ENCODE measurements around the gene PLCL2. TPM values are rescaled to one million over a fixed set of nuclear protein-coding genes. Genes with fewer than 3 reads are reported as not detected.

PLCL2 gene
- total and polyA plus RNA-seq, 9 donors, result 12.6 to 54.2 (median 24.7) TPM

DNA sequence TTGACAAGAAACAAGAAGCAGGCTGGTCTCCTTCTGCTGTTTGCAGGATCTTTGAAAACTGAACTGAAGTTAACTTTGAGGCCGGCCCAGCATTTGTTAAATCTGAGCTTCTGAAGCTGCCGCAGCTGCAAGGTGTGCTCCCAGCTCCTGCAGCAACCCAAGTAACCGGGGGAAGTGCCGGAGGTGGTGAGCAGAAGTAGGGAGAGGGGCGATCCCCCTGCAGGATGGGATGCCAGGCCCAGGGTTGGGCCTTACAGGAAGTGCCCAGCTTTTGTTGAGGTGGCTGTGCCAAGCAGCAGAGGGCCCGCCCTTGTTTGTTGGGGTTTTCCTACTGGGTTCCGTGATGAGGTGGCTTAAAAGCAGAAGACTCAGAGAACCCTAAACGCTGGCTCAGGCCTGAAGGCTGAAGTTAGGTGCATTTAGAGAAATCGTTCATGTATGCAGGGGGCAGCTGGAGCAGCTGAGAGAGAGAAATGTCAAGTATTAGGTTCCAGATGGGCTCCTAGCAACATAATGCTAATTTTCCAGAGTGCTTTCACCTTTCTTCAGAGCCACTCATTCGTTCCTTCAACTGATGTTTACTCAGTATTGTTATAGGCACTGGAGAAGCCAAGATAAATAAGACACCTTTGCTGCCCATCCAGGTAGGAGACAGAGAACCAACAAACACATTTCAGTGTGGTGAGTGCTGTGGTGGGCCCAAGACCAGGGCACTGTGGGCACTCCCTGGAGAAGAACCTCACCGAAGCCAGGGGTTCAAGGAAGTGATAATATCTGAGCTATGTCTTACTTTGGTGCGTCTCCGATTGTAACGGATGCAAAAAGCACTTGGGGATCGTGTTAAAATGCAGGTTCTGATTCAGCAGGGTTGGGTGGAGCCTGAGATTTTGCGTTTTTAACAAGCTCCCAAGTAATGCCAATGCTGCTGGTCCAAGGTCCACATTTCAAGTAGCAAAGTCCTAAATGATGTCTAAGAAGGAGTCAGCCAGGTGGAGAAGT is 42.2 kb upstream of the PLCL2 start:
- Histone ChIP-seq H3K27me3 (no peaks in the 10 kb centered on the region), H3K9me3 (no peaks in the 10 kb centered on the region), H3K27ac (no peak overlapping the region), H3K4me3 (no peak overlapping the region), H3K4me1 (ENCODE audit: insufficient read depth) (peaks cover 6% of the 10 kb centered on the region), H3K36me3 (no peaks in the 10 kb centered on the region)
- TF ChIP-seq, protein P1, sequence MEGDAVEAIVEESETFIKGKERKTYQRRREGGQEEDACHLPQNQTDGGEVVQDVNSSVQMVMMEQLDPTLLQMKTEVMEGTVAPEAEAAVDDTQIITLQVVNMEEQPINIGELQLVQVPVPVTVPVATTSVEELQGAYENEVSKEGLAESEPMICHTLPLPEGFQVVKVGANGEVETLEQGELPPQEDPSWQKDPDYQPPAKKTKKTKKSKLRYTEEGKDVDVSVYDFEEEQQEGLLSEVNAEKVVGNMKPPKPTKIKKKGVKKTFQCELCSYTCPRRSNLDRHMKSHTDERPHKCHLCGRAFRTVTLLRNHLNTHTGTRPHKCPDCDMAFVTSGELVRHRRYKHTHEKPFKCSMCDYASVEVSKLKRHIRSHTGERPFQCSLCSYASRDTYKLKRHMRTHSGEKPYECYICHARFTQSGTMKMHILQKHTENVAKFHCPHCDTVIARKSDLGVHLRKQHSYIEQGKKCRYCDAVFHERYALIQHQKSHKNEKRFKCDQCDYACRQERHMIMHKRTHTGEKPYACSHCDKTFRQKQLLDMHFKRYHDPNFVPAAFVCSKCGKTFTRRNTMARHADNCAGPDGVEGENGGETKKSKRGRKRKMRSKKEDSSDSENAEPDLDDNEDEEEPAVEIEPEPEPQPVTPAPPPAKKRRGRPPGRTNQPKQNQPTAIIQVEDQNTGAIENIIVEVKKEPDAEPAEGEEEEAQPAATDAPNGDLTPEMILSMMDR (IDR thresholded peaks at IDR 0.05), result no peak
- TF ChIP-seq POLR2A (IDR thresholded peaks at IDR 0.05), result no peak
- no peak for TF ChIP-seq EP300 (IDR thresholded peaks at IDR 0.05)
- intact Hi-C loops (cut with DNase I), result no loop called here
- WGBS, 3 donors, result 85 to 87% (median 86%) methylated on average over 16 of the region's 16 CpGs
- no peak for DNase-seq

DNA sequence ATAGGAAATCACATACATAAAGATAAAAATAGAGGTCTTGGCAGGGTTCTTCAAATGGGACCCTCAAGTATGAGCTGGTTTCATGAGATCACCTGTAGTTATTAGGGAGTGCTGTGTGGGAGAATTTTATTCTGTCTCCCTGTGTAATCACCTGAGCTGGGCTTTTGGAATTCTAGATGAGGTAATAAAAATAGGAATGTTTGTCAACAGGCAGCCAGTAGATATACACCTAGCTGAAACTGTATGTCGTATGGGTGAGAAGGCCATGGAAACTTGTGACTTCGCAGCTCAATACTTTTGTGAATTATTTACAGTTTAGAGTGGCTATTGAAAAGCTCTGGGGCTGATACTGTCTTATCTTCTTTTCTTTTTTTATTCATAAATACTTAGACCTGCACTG is 40.5 kb upstream of the PLCL2 start:
- Histone ChIP-seq H3K4me3 (no peak overlapping the region), H3K9me3 (no peaks in the 10 kb centered on the region), H3K36me3 (no peaks in the 10 kb centered on the region), H3K27ac (no peak overlapping the region), H3K4me1 (ENCODE audit: insufficient read depth) (no peaks in the 10 kb centered on the region), H3K27me3 (no peaks in the 10 kb centered on the region)
- TF ChIP-seq EP300 (IDR thresholded peaks at IDR 0.05), result no peak
- DNase-seq, result no peak
- 86 to 96% (median 96%) methylated on average over 2 of the region's 2 CpGs for WGBS, 3 donors
- intact Hi-C loops (cut with DNase I), result no loop called here

DNA sequence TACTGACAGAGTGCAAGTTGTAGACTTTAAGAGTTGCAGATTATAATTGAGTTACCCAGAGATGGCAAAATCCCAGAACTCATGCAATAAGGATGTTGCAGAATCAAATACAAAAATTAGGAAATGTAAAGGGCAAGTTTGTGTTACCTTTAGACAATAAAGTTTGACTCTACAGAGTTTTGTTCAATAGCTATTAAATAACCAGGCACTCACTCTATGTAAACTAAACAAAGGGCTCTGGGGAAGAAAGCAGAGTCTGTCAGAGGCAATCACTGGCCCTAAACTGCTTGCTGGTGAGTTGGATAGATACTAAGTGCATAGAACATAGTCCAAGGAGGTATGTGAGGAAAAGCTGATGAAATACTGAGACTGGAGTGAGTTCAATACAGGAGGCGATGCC is 40.0 kb upstream of the PLCL2 start:
- intact Hi-C loops (cut with DNase I), result no loop called here
- 94 to 97% (median 94%) methylated on average over 1 of the region's 1 CpG for WGBS, 3 donors

DNA sequence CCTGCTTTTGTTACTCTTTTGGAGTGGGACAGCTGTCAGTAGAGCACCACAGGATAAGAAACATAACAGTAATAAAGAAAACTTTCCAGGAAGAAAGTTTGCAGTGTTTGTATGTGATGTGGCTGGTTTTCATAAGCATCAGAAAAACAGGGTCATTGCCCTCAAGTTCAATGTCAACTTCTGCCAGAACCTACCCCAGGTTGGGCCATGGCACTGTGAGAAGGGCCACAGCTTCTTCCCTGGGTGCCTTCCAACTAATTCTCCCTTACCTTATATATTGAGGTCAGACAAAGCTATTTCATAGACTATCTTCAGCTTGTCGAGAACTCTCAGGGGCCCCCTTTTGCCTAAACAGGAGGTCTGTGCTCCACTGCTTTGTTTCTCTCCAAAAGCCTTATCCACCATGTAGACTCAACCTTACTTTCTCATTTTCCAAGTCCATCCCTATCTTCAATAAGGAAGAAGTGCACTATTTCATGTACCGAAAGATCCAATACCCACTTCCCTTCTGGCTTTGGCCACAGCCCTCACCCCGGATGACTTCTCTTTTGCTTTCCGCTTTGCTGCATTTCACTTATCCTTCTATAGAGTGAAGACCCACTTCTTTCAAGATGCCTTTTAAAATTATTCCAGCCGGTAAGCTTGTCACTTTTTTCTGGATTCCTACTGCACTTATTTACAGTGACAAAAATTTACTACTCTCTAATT is 38.2 kb upstream of the PLCL2 start:
- Histone ChIP-seq H3K9me3 (no peaks in the 10 kb centered on the region), H3K27ac (no peak overlapping the region), H3K4me3 (no peak overlapping the region), H3K36me3 (no peaks in the 10 kb centered on the region), H3K4me1 (ENCODE audit: insufficient read depth) (no peaks in the 10 kb centered on the region), H3K27me3 (no peaks in the 10 kb centered on the region)
- WGBS, 3 donors, result 93 to 96% (median 93%) methylated on average over 5 of the region's 5 CpGs
- DNase-seq, result no peak
- TF ChIP-seq, protein P1 (IDR thresholded peaks at IDR 0.05), result no peak
- TF ChIP-seq POLR2A (IDR thresholded peaks at IDR 0.05) (no peak), EP300 (IDR thresholded peaks at IDR 0.05) (no peak)
- intact Hi-C loops (cut with DNase I), result no loop called here

More for the DNA sequence above, 40.0 kb upstream of the PLCL2 start:
- no peaks in the 10 kb centered on the region for H3K36me3 ChIP-seq
- no peak overlapping the region for H3K27ac ChIP-seq
- H3K27me3 ChIP-seq, result no peaks in the 10 kb centered on the region
- H3K4me1 ChIP-seq (ENCODE audit: insufficient read depth), result no peaks in the 10 kb centered on the region
- DNase-seq, result no peak
- no peaks in the 10 kb centered on the region for H3K9me3 ChIP-seq
- TF ChIP-seq, protein P1 (IDR thresholded peaks at IDR 0.05), result no peak
- TF ChIP-seq POLR2A (IDR thresholded peaks at IDR 0.05) (no peak), EP300 (IDR thresholded peaks at IDR 0.05) (no peak)
- no peak overlapping the region for H3K4me3 ChIP-seq

Data from ovary (tissue), 9 donors.